MCF 10A (cell line): Measurements from ENCODE around the gene RRAGC. TPM values are rescaled to one million over a fixed set of nuclear protein-coding genes. Genes with fewer than 3 reads are reported as not detected.

Experiments
- BruUV-seq: library from RNA; stranded (reverse); fragments of 400-500 nt; replicated peaks from 2 replicates; lab custom pipeline; 2021; lab: Mats Ljungman, UMichigan
- CTCF ChIA-PET: fragments of 300-600 bp; sonication (Branson Sonifier 250); formaldehyde crosslinking; extraction: SDS; loops from one replicate; lab custom pipeline; 2021; ENCODE audit warnings: antibody characterized with exemption, inconsistent platforms; lab: Yijun Ruan, JAX
- POLR2A ChIA-PET: fragments of 300-600, 350-650 bp; sonication (Branson Sonifier 250); formaldehyde crosslinking; extraction: SDS; loops from one replicate; lab custom pipeline; 2020; ENCODE audit warnings: antibody characterized with exemption, inconsistent platforms; lab: Yijun Ruan, JAX
- DNase-seq: peaks from one replicate; pipeline ENCODE4 v3.0.0-alpha.2; 2018; ENCODE audit not compliant: unreplicated experiment
- H3K27ac Mint-ChIP-seq: one replicate; pipeline ENCODE4 v1.8.0; 2022; ENCODE audit warnings: mild to moderate bottlenecking, low read depth, mixed read lengths; ENCODE audit not compliant: unreplicated experiment
- H3K27me3 Mint-ChIP-seq: one replicate; pipeline ENCODE4 v1.8.0; 2022; ENCODE audit warnings: mixed read lengths; ENCODE audit not compliant: insufficient read depth, unreplicated experiment
- H3K36me3 Mint-ChIP-seq: one replicate; pipeline ENCODE4 v1.8.0; 2022; ENCODE audit warnings: mild to moderate bottlenecking, moderate library complexity, mixed read lengths; ENCODE audit not compliant: insufficient read depth, unreplicated experiment
- H3K4me1 Mint-ChIP-seq: one replicate; pipeline ENCODE4 v1.8.0; 2022; ENCODE audit warnings: mixed read lengths; ENCODE audit not compliant: insufficient read depth, unreplicated experiment
- H3K4me3 Mint-ChIP-seq: one replicate; pipeline ENCODE4 v1.8.0; 2022; ENCODE audit warnings: mild to moderate bottlenecking, moderate library complexity, mixed read lengths; ENCODE audit not compliant: unreplicated experiment
- H3K9me3 Mint-ChIP-seq: one replicate; pipeline ENCODE4 v1.8.0; 2022; ENCODE audit warnings: mixed read lengths; ENCODE audit not compliant: unreplicated experiment
- intact Hi-C: fragments of 100-400 bp; cut with micrococcal nuclease; formaldehyde crosslinking; loops from 2 replicates; pipeline ENCODE4 v1.14.1; 2022
- total RNA-seq: library from RNA; stranded (reverse); gene quantifications from 2 replicates; pipeline ENCODE4 v1.2.3, GENCODE V29; 2022
- TF ChIP-seq, protein P1 (sequence below): fragments of 200-600 bp; IDR thresholded peaks from one replicate; pipeline ENCODE4 v1.8.0; 2022; ENCODE audit warnings: antibody characterized with exemption, mild to moderate bottlenecking; ENCODE audit not compliant: unreplicated experiment

The RRAGC gene
- total RNA-seq, 1 experiment from 2014 or later, result 23.3 TPM

DNA sequence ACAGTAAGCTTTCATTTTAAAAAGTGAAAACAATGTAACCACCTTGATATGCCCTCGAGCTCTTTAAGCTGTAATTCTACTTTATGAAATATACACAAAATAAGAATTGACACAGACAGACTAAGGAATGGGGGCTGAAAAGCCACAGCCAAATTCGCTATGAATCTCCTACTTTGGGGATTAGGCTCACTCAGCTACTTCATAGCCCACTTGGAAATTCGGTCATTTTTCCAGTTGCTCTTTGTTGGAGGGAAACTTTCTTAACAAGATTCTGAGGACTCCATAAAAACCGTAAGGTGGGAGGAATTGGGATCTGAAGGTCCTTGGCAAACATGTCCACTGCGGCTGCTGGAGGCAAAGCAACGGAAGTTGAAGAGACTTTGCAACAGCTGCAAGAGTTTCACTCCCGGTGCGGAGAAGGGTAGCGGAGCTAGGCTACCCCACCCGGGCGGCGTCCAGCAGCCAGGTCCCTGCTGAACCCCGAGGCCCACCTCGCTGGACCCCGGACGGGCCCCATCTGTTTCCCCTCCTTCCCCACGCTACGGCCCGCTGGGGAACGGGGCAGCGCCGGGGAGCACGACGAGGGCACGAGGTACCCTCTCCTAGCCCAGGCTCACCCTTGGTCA is 12.9 kb upstream of the RRAGC start:
- no peaks in the 10 kb centered on the region for H3K9me3 Mint-ChIP-seq

DNA sequence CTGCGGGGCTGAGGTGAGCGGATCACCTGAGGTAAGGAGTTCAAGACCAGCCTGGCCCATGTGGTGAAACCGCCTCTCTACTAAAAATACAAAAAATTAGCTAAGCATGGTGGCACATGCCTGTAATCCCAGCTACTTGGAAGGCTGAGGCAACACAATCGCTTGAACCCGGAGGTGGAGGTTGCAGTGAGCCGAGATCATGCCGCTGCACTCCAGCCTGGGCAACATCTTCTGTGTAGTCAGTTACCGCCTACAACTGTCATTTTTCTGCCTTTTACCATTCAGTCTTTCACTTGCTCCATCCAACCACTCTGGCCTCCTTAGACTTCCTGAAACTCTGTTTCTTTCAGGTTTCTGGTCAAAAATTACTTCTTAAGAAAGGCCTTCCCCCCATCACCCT is 11.4 kb upstream of the RRAGC start:
- TF ChIP-seq, protein P1, sequence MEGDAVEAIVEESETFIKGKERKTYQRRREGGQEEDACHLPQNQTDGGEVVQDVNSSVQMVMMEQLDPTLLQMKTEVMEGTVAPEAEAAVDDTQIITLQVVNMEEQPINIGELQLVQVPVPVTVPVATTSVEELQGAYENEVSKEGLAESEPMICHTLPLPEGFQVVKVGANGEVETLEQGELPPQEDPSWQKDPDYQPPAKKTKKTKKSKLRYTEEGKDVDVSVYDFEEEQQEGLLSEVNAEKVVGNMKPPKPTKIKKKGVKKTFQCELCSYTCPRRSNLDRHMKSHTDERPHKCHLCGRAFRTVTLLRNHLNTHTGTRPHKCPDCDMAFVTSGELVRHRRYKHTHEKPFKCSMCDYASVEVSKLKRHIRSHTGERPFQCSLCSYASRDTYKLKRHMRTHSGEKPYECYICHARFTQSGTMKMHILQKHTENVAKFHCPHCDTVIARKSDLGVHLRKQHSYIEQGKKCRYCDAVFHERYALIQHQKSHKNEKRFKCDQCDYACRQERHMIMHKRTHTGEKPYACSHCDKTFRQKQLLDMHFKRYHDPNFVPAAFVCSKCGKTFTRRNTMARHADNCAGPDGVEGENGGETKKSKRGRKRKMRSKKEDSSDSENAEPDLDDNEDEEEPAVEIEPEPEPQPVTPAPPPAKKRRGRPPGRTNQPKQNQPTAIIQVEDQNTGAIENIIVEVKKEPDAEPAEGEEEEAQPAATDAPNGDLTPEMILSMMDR, result no peak
- BruUV-seq, result no TSS peak
- Mint-ChIP-seq H3K4me3 (no peak overlapping the region), H3K36me3 (peaks cover 35% of the 10 kb centered on the region), H3K4me1 (peaks cover 19% of the 10 kb centered on the region), H3K9me3 (no peaks in the 10 kb centered on the region), H3K27ac (peak overlapping the region; percentile 16), H3K27me3 (no peaks in the 10 kb centered on the region)
- DNase-seq, result no peak
- ChIA-PET CTCF (interaction anchor here (0.6 kb wide), 1 partner anchor 121 kb away, joined by 4 read pairs; no protein-coding TSS in a partner anchor), POLR2A (interaction anchor here (0.6 to 5.0 kb wide), 3 partner anchors 12 to 155 kb away, joined by 3 to 76 read pairs (median 40); partner anchors contain the start of genes NDUFS5 and RRAGC)
- intact Hi-C loops, result no loop called here

More for the DNA sequence above, 12.9 kb upstream of the RRAGC start:
- TF ChIP-seq, protein P1, result no peak
- Mint-ChIP-seq H3K4me3 (peak overlapping the region; percentile 83), H3K27me3 (no peaks in the 10 kb centered on the region), H3K36me3 (peaks cover 20% of the 10 kb centered on the region), H3K4me1 (peaks cover 19% of the 10 kb centered on the region), H3K27ac (peak overlapping the region; percentile 17)
- ChIA-PET CTCF (interaction anchor here (0.5 to 1.0 kb wide), 5 partner anchors 8 to 79 kb away, joined by 3 read pairs; no protein-coding TSS in a partner anchor), POLR2A (interaction anchor here (0.6 to 5.0 kb wide), 16 partner anchors 9 to 1358 kb away, joined by 3 to 76 read pairs (median 4); partner anchors contain the start of genes AKIRIN1, C1orf122, GJA9 and MEAF6)
- intact Hi-C loops, result loop anchor here (1.0 to 2.0 kb wide), 5 partner anchors 13 to 220 kb away; partner anchors contain the start of genes NDUFS5, RHBDL2 and RRAGC
- no peak for DNase-seq
- BruUV-seq, result TSS peak; percentile 44

DNA sequence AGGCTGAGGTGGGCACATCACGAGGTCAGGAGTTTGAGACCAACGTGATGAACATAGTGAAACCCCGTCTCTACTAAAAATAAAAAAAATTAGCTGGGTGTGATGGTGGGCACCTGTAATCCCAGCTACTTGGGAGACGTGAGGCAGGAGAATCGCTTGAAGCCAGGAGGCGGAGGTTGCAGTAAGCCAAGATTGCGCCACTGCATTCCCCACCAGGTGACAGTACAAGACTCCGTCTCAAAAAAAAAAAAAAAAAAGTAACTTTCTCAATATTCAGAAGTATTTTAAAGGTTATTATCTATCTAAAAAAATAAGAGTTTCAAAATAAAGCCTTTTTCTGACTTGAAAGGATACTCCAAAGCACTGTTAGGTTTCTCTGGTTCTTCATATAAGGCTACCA is 7.6 kb upstream of the RRAGC start:
- no peak overlapping the region for H3K4me3 Mint-ChIP-seq
- POLR2A ChIA-PET, result interaction anchor here (0.6 kb wide), 1 partner anchor 1506 kb away, joined by 3 read pairs; the partner anchor contains the start of gene SMAP2
- no peak for DNase-seq

More for the DNA sequence above, 7.6 kb upstream of the RRAGC start:
- H3K4me1 Mint-ChIP-seq, result peaks cover 19% of the 10 kb centered on the region
- H3K36me3 Mint-ChIP-seq, result peaks cover 38% of the 10 kb centered on the region
- intact Hi-C loops, result no loop called here
- BruUV-seq, result no TSS peak
- no peaks in the 10 kb centered on the region for H3K27me3 Mint-ChIP-seq
- TF ChIP-seq, protein P1, result no peak
- H3K27ac Mint-ChIP-seq, result no peak overlapping the region
- no peaks in the 10 kb centered on the region for H3K9me3 Mint-ChIP-seq
- CTCF ChIA-PET, result no interaction called here
